Measurements from ENCODE around the gene ZNRF1.
"Not testable (repeated sequence)": the region's sequence is repeated elsewhere in the genome, so short reads cannot be mapped to it uniquely, and the experiment has no call there.

The ZNRF1 gene

GRCh38 chr16:74984529-74985296 lies 14.1 kb upstream of the ZNRF1 start, which contains the start of gene WDR59:
WDR59 (minus strand) TSS chr16:74985123; CDS start chr16:74985017, 106 bp downstream.
- H3K36me3 ChIP-seq (ENCODE audit: control insufficient read depth, insufficient read depth, low read length), result no peaks in the 10 kb centered on the region
- peak within 1 kb of the TSS; percentile 98 for H3K4me3 ChIP-seq (ENCODE audit: insufficient read depth, low read depth, low read length, poor library complexity, severe bottlenecking)
- peak within 1 kb of the TSS; percentile 88 for H3K27ac ChIP-seq (ENCODE audit: insufficient read depth, low read length, poor library complexity, severe bottlenecking)
- no peaks in the 10 kb centered on the region for H3K9me3 ChIP-seq (ENCODE audit: control insufficient read depth, low read length)
- DNase-seq, result peak; percentile 95 to 98 (median 97)
- H3K4me1 ChIP-seq (ENCODE audit: control insufficient read depth, insufficient read depth, low read length, poor library complexity, severe bottlenecking), result peaks cover 8% of the 10 kb centered on the region
- H3K27me3 ChIP-seq (replicated peaks; ENCODE audit: control insufficient read depth, insufficient read depth, low read length, poor library complexity, severe bottlenecking), result no peaks in the 10 kb centered on the region

GRCh38 chr16:74987027-74987681 lies 11.7 kb upstream of the ZNRF1 start:
- H3K4me3 ChIP-seq (ENCODE audit: insufficient read depth, low read depth, low read length, poor library complexity, severe bottlenecking), result no peak overlapping the region
- no peaks in the 10 kb centered on the region for H3K27me3 ChIP-seq (replicated peaks; ENCODE audit: control insufficient read depth, insufficient read depth, low read length, poor library complexity, severe bottlenecking)
- H3K9me3 ChIP-seq (ENCODE audit: control insufficient read depth, low read length), result no peaks in the 10 kb centered on the region
- no peak overlapping the region for H3K27ac ChIP-seq (ENCODE audit: insufficient read depth, low read length, poor library complexity, severe bottlenecking)
- no peak for DNase-seq
- peaks cover 8% of the 10 kb centered on the region for H3K4me1 ChIP-seq (ENCODE audit: control insufficient read depth, insufficient read depth, low read length, poor library complexity, severe bottlenecking)
- H3K36me3 ChIP-seq (ENCODE audit: control insufficient read depth, insufficient read depth, low read length), result no peaks in the 10 kb centered on the region

- H3K4me1 ChIP-seq (ENCODE audit: control insufficient read depth, insufficient read depth, low read length, poor library complexity, severe bottlenecking); H3K4me3 ChIP-seq (ENCODE audit: insufficient read depth, low read depth, low read length, poor library complexity, severe bottlenecking); H3K27ac ChIP-seq (ENCODE audit: insufficient read depth, low read length, poor library complexity, severe bottlenecking); H3K36me3 ChIP-seq (ENCODE audit: control insufficient read depth, insufficient read depth, low read length); H3K9me3 ChIP-seq (ENCODE audit: control insufficient read depth, low read length); H3K27me3 ChIP-seq (replicated peaks; ENCODE audit: control insufficient read depth, insufficient read depth, low read length, poor library complexity, severe bottlenecking); DNase-seq: not testable (repeated sequence)
These were observed 9.0 kb upstream of the ZNRF1 start for GRCh38 chr16:74989864-74990263.

- no peak overlapping the region for H3K4me3 ChIP-seq (ENCODE audit: insufficient read depth, low read depth, low read length, poor library complexity, severe bottlenecking)
- H3K27ac ChIP-seq (ENCODE audit: insufficient read depth, low read length, poor library complexity, severe bottlenecking), result no peak overlapping the region
- no peaks in the 10 kb centered on the region for H3K27me3 ChIP-seq (replicated peaks; ENCODE audit: control insufficient read depth, insufficient read depth, low read length, poor library complexity, severe bottlenecking)
- H3K36me3 ChIP-seq (ENCODE audit: control insufficient read depth, insufficient read depth, low read length), result no peaks in the 10 kb centered on the region
- DNase-seq, result no peak
- H3K9me3 ChIP-seq (ENCODE audit: control insufficient read depth, low read length), result no peaks in the 10 kb centered on the region
- H3K4me1 ChIP-seq (ENCODE audit: control insufficient read depth, insufficient read depth, low read length, poor library complexity, severe bottlenecking), result no peaks in the 10 kb centered on the region
These were observed 8.0 kb upstream of the ZNRF1 start for GRCh38 chr16:74990832-74991231.

GRCh38 chr16:74991268-74991592 lies 7.6 kb upstream of the ZNRF1 start:
- H3K36me3 ChIP-seq (ENCODE audit: control insufficient read depth, insufficient read depth, low read length), result no peaks in the 10 kb centered on the region
- H3K9me3 ChIP-seq (ENCODE audit: control insufficient read depth, low read length), result no peaks in the 10 kb centered on the region
- H3K4me3 ChIP-seq (ENCODE audit: insufficient read depth, low read depth, low read length, poor library complexity, severe bottlenecking), result no peak overlapping the region
- no peaks in the 10 kb centered on the region for H3K27me3 ChIP-seq (replicated peaks; ENCODE audit: control insufficient read depth, insufficient read depth, low read length, poor library complexity, severe bottlenecking)
- H3K4me1 ChIP-seq (ENCODE audit: control insufficient read depth, insufficient read depth, low read length, poor library complexity, severe bottlenecking), result no peaks in the 10 kb centered on the region
- no peak for DNase-seq
- no peak overlapping the region for H3K27ac ChIP-seq (ENCODE audit: insufficient read depth, low read length, poor library complexity, severe bottlenecking)

- H3K9me3 ChIP-seq (ENCODE audit: control insufficient read depth, low read length), result no peaks in the 10 kb centered on the region
- H3K27ac ChIP-seq (ENCODE audit: insufficient read depth, low read length, poor library complexity, severe bottlenecking), result no peak overlapping the region
- H3K4me3 ChIP-seq (ENCODE audit: insufficient read depth, low read depth, low read length, poor library complexity, severe bottlenecking), result no peak overlapping the region
- no peak for DNase-seq
- H3K4me1 ChIP-seq (ENCODE audit: control insufficient read depth, insufficient read depth, low read length, poor library complexity, severe bottlenecking), result no peaks in the 10 kb centered on the region
- no peaks in the 10 kb centered on the region for H3K27me3 ChIP-seq (replicated peaks; ENCODE audit: control insufficient read depth, insufficient read depth, low read length, poor library complexity, severe bottlenecking)
- no peaks in the 10 kb centered on the region for H3K36me3 ChIP-seq (ENCODE audit: control insufficient read depth, insufficient read depth, low read length)
These were observed 7.0 kb upstream of the ZNRF1 start for GRCh38 chr16:74991593-74992403.

- H3K4me1 ChIP-seq (ENCODE audit: control insufficient read depth, insufficient read depth, low read length, poor library complexity, severe bottlenecking), result peaks cover 10% of the 10 kb centered on the region
- H3K4me3 ChIP-seq (ENCODE audit: insufficient read depth, low read depth, low read length, poor library complexity, severe bottlenecking), result no peak overlapping the region
- H3K36me3 ChIP-seq (ENCODE audit: control insufficient read depth, insufficient read depth, low read length), result no peaks in the 10 kb centered on the region
- H3K27me3 ChIP-seq (replicated peaks; ENCODE audit: control insufficient read depth, insufficient read depth, low read length, poor library complexity, severe bottlenecking), result no peaks in the 10 kb centered on the region
- H3K27ac ChIP-seq (ENCODE audit: insufficient read depth, low read length, poor library complexity, severe bottlenecking), result no peak overlapping the region
- DNase-seq, result no peak
- no peaks in the 10 kb centered on the region for H3K9me3 ChIP-seq (ENCODE audit: control insufficient read depth, low read length)
These were observed 2.8 kb upstream of the ZNRF1 start for GRCh38 chr16:74995986-74996385.

- no peaks in the 10 kb centered on the region for H3K36me3 ChIP-seq (ENCODE audit: control insufficient read depth, insufficient read depth, low read length)
- no peak for DNase-seq
- peaks cover 10% of the 10 kb centered on the region for H3K4me1 ChIP-seq (ENCODE audit: control insufficient read depth, insufficient read depth, low read length, poor library complexity, severe bottlenecking)
- H3K4me3 ChIP-seq (ENCODE audit: insufficient read depth, low read depth, low read length, poor library complexity, severe bottlenecking), result no peak overlapping the region
- H3K27ac ChIP-seq (ENCODE audit: insufficient read depth, low read length, poor library complexity, severe bottlenecking), result no peak overlapping the region
- no peaks in the 10 kb centered on the region for H3K27me3 ChIP-seq (replicated peaks; ENCODE audit: control insufficient read depth, insufficient read depth, low read length, poor library complexity, severe bottlenecking)
- H3K9me3 ChIP-seq (ENCODE audit: control insufficient read depth, low read length), result no peaks in the 10 kb centered on the region
These were observed 1.8 kb upstream of the ZNRF1 start for GRCh38 chr16:74997042-74997491.

GRCh38 chr16:74999219-74999608 lies 390 bp downstream of the ZNRF1 start:
- no peaks in the 10 kb centered on the region for H3K27me3 ChIP-seq (replicated peaks; ENCODE audit: control insufficient read depth, insufficient read depth, low read length, poor library complexity, severe bottlenecking)
- peak overlapping the region; percentile 56 for H3K27ac ChIP-seq (ENCODE audit: insufficient read depth, low read length, poor library complexity, severe bottlenecking)
- peak; percentile 7 to 20 (median 14) for DNase-seq

More at GRCh38 chr16:74999219-74999608, 390 bp downstream of the ZNRF1 start:
- H3K4me3 ChIP-seq (ENCODE audit: insufficient read depth, low read depth, low read length, poor library complexity, severe bottlenecking), result peak overlapping the region; percentile 71
- H3K9me3 ChIP-seq (ENCODE audit: control insufficient read depth, low read length), result no peaks in the 10 kb centered on the region
- peaks cover 10% of the 10 kb centered on the region for H3K4me1 ChIP-seq (ENCODE audit: control insufficient read depth, insufficient read depth, low read length, poor library complexity, severe bottlenecking)
- H3K36me3 ChIP-seq (ENCODE audit: control insufficient read depth, insufficient read depth, low read length), result no peaks in the 10 kb centered on the region

Data from effector memory CD4-positive, alpha-beta T cell (primary cell).